RPMI8226 (cell line): ENCODE measurements around the gene DNAJC1.
"Not testable (repeated sequence)": the region's sequence is repeated elsewhere in the genome, so short reads cannot be mapped to it uniquely, and the experiment has no call there.

Experiments
- DNase-seq: peaks from one replicate; pipeline ENCODE4 v3.0.0-alpha.2; 2015

DNAJC1 gene

GRCh38 chr10:21823617-21824016 lies 179.9 kb downstream of the DNAJC1 start:
- no peak for DNase-seq

- not testable (repeated sequence) for DNase-seq
These were observed 181.3 kb downstream of the DNAJC1 start for GRCh38 chr10:21822273-21822672.

- DNase-seq: no peak
These were observed 182.6 kb downstream of the DNAJC1 start for GRCh38 chr10:21820952-21821351.

GRCh38 chr10:21818416-21818815 lies 185.1 kb downstream of the DNAJC1 start:
- not testable (repeated sequence) for DNase-seq

GRCh38 chr10:21814866-21815265 lies 188.7 kb downstream of the DNAJC1 start:
- no peak for DNase-seq

- DNase-seq: no peak
These were observed 189.6 kb downstream of the DNAJC1 start for GRCh38 chr10:21813946-21814345.

- no peak for DNase-seq
These were observed 192.3 kb downstream of the DNAJC1 start for GRCh38 chr10:21811245-21811585.

GRCh38 chr10:21810582-21811244 lies 192.8 kb downstream of the DNAJC1 start:
- no peak for DNase-seq

GRCh38 chr10:21808550-21808949 lies 195.0 kb downstream of the DNAJC1 start:
- no peak for DNase-seq

GRCh38 chr10:21807180-21807579 lies 196.3 kb downstream of the DNAJC1 start:
- no peak for DNase-seq

GRCh38 chr10:21803374-21803773 lies 200.2 kb downstream of the DNAJC1 start:
- DNase-seq: no peak

GRCh38 chr10:21801609-21802008 lies 201.9 kb downstream of the DNAJC1 start:
- DNase-seq: no peak

GRCh38 chr10:21797984-21798765 lies 205.4 kb downstream of the DNAJC1 start:
- no peak for DNase-seq

GRCh38 chr10:21797533-21797932 lies 206.0 kb downstream of the DNAJC1 start:
- no peak for DNase-seq

- no peak for DNase-seq
These were observed 212.3 kb downstream of the DNAJC1 start for GRCh38 chr10:21791276-21791675.

- no peak for DNase-seq
These were observed 226.6 kb downstream of the DNAJC1 start for GRCh38 chr10:21776883-21777282.

- DNase-seq: no peak
These were observed 232.3 kb downstream of the DNAJC1 start for GRCh38 chr10:21771219-21771618.

GRCh38 chr10:21769041-21769440 lies 234.5 kb downstream of the DNAJC1 start:
- no peak for DNase-seq

GRCh38 chr10:21764466-21765189 lies 238.9 kb downstream of the DNAJC1 start:
- DNase-seq: no peak

- no peak for DNase-seq
These were observed 243.2 kb downstream of the DNAJC1 start for GRCh38 chr10:21760332-21760731.

GRCh38 chr10:21759232-21759631 lies 244.3 kb downstream of the DNAJC1 start:
- DNase-seq: no peak

- no peak for DNase-seq
These were observed 244.8 kb downstream of the DNAJC1 start for GRCh38 chr10:21758696-21759095.

GRCh38 chr10:21758239-21758638 lies 245.3 kb downstream of the DNAJC1 start:
- no peak for DNase-seq
